ENCODE measurements around the gene ABCC4. TPM values are rescaled to one million over a fixed set of nuclear protein-coding genes. Genes with fewer than 3 reads are reported as not detected.

Gene ABCC4
- polyA plus RNA-seq, 2 donors, result 0.55 to 1.4 TPM

- H3K4me3 ChIP-seq (ENCODE audit: low read depth in 1 of 2, low read length in 2 of 2), result no peak overlapping the region
- H3K4me1 ChIP-seq (ENCODE audit: control insufficient read depth in 2 of 2, insufficient read depth in 2 of 2, low read length in 1 of 2), result no peaks in the 10 kb centered on the region
- H3K36me3 ChIP-seq (ENCODE audit: control insufficient read depth in 2 of 2, insufficient read depth in 2 of 2, low read length in 1 of 2), result no peaks in the 10 kb centered on the region
- no peaks in the 10 kb centered on the region for H3K9me3 ChIP-seq (ENCODE audit: control insufficient read depth in 2 of 2, insufficient read depth in 1 of 2, low read depth in 1 of 2, low read length in 1 of 2)
- 62 to 71% methylated on average over 7 of the region's 7 CpGs for WGBS, 2 donors
- no peak overlapping the region for H3K27ac ChIP-seq (ENCODE audit: low read depth in 2 of 2, low read length in 1 of 2)
- no peaks in the 10 kb centered on the region for H3K27me3 ChIP-seq (ENCODE audit: control insufficient read depth in 1 of 2, insufficient read depth in 2 of 2, low read length in 2 of 2)
Measured at GRCh38 chr13:95235974-95236373, 65.3 kb downstream of the ABCC4 start.

- no peaks in the 10 kb centered on the region for H3K9me3 ChIP-seq (ENCODE audit: control insufficient read depth in 2 of 2, insufficient read depth in 1 of 2, low read depth in 1 of 2, low read length in 1 of 2)
- H3K27ac ChIP-seq (ENCODE audit: low read depth in 2 of 2, low read length in 1 of 2), result no peak overlapping the region
- no peaks in the 10 kb centered on the region for H3K36me3 ChIP-seq (ENCODE audit: control insufficient read depth in 2 of 2, insufficient read depth in 2 of 2, low read length in 1 of 2)
- WGBS, 2 donors, result 65 to 74% methylated on average over 3 of the region's 3 CpGs
- H3K4me3 ChIP-seq (ENCODE audit: low read depth in 1 of 2, low read length in 2 of 2), result no peak overlapping the region
- H3K4me1 ChIP-seq (ENCODE audit: control insufficient read depth in 2 of 2, insufficient read depth in 2 of 2, low read length in 1 of 2), result no peaks in the 10 kb centered on the region
- no peaks in the 10 kb centered on the region for H3K27me3 ChIP-seq (ENCODE audit: control insufficient read depth in 1 of 2, insufficient read depth in 2 of 2, low read length in 2 of 2)
Measured at GRCh38 chr13:95235199-95235756, 66.0 kb downstream of the ABCC4 start.

GRCh38 chr13:95234242-95234641 is 67.0 kb downstream of the ABCC4 start:
- H3K4me1 ChIP-seq (ENCODE audit: control insufficient read depth in 2 of 2, insufficient read depth in 2 of 2, low read length in 1 of 2), result no peaks in the 10 kb centered on the region
- no peak overlapping the region for H3K27ac ChIP-seq (ENCODE audit: low read depth in 2 of 2, low read length in 1 of 2)
- H3K27me3 ChIP-seq (ENCODE audit: control insufficient read depth in 1 of 2, insufficient read depth in 2 of 2, low read length in 2 of 2), result no peaks in the 10 kb centered on the region
- H3K9me3 ChIP-seq (ENCODE audit: control insufficient read depth in 2 of 2, insufficient read depth in 1 of 2, low read depth in 1 of 2, low read length in 1 of 2), result no peaks in the 10 kb centered on the region
- no peak overlapping the region for H3K4me3 ChIP-seq (ENCODE audit: low read depth in 1 of 2, low read length in 2 of 2)
- H3K36me3 ChIP-seq (ENCODE audit: control insufficient read depth in 2 of 2, insufficient read depth in 2 of 2, low read length in 1 of 2), result no peaks in the 10 kb centered on the region
- 86 to 87% methylated on average over 2 of the region's 2 CpGs for WGBS, 2 donors

GRCh38 chr13:95233026-95233635 is 68.1 kb downstream of the ABCC4 start:
- Histone ChIP-seq H3K27me3 (ENCODE audit: control insufficient read depth in 1 of 2, insufficient read depth in 2 of 2, low read length in 2 of 2) (no peaks in the 10 kb centered on the region), H3K4me1 (ENCODE audit: control insufficient read depth in 2 of 2, insufficient read depth in 2 of 2, low read length in 1 of 2) (no peaks in the 10 kb centered on the region), H3K9me3 (ENCODE audit: control insufficient read depth in 2 of 2, insufficient read depth in 1 of 2, low read depth in 1 of 2, low read length in 1 of 2) (no peaks in the 10 kb centered on the region), H3K36me3 (ENCODE audit: control insufficient read depth in 2 of 2, insufficient read depth in 2 of 2, low read length in 1 of 2) (no peaks in the 10 kb centered on the region), H3K4me3 (ENCODE audit: low read depth in 1 of 2, low read length in 2 of 2) (no peak overlapping the region), H3K27ac (ENCODE audit: low read depth in 2 of 2, low read length in 1 of 2) (no peak overlapping the region)
- WGBS, 2 donors, result 83 to 86% methylated on average over 4 of the region's 4 CpGs

- Histone ChIP-seq H3K4me3 (ENCODE audit: low read depth in 1 of 2, low read length in 2 of 2) (no peak overlapping the region), H3K36me3 (ENCODE audit: control insufficient read depth in 2 of 2, insufficient read depth in 2 of 2, low read length in 1 of 2) (no peaks in the 10 kb centered on the region), H3K27me3 (ENCODE audit: control insufficient read depth in 1 of 2, insufficient read depth in 2 of 2, low read length in 2 of 2) (no peaks in the 10 kb centered on the region), H3K27ac (ENCODE audit: low read depth in 2 of 2, low read length in 1 of 2) (no peak overlapping the region), H3K9me3 (ENCODE audit: control insufficient read depth in 2 of 2, insufficient read depth in 1 of 2, low read depth in 1 of 2, low read length in 1 of 2) (no peaks in the 10 kb centered on the region), H3K4me1 (ENCODE audit: control insufficient read depth in 2 of 2, insufficient read depth in 2 of 2, low read length in 1 of 2) (peaks cover 0 to 2% of the 10 kb centered on the region in 2 donors)
- 68 to 69% methylated on average over 9 of the region's 9 CpGs for WGBS, 2 donors
Measured at GRCh38 chr13:95231393-95231792, 69.9 kb downstream of the ABCC4 start.

GRCh38 chr13:95229855-95230254 is 71.4 kb downstream of the ABCC4 start:
- WGBS, 2 donors, result 77 to 85% methylated on average over 3 of the region's 3 CpGs
- Histone ChIP-seq H3K9me3 (ENCODE audit: control insufficient read depth in 2 of 2, insufficient read depth in 1 of 2, low read depth in 1 of 2, low read length in 1 of 2) (no peaks in the 10 kb centered on the region), H3K4me3 (ENCODE audit: low read depth in 1 of 2, low read length in 2 of 2) (no peak overlapping the region), H3K27me3 (ENCODE audit: control insufficient read depth in 1 of 2, insufficient read depth in 2 of 2, low read length in 2 of 2) (no peaks in the 10 kb centered on the region), H3K27ac (ENCODE audit: low read depth in 2 of 2, low read length in 1 of 2) (no peak overlapping the region), H3K36me3 (ENCODE audit: control insufficient read depth in 2 of 2, insufficient read depth in 2 of 2, low read length in 1 of 2) (no peaks in the 10 kb centered on the region), H3K4me1 (ENCODE audit: control insufficient read depth in 2 of 2, insufficient read depth in 2 of 2, low read length in 1 of 2) (peaks cover 0 to 2% of the 10 kb centered on the region in 2 donors)

- WGBS, 2 donors, result 74 to 76% methylated on average over 5 of the region's 5 CpGs
Measured at GRCh38 chr13:95228130-95228529, 73.1 kb downstream of the ABCC4 start.

GRCh38 chr13:95226932-95227695 is 74.1 kb downstream of the ABCC4 start:
- Histone ChIP-seq H3K4me1 (ENCODE audit: control insufficient read depth in 2 of 2, insufficient read depth in 2 of 2, low read length in 1 of 2) (peaks cover 0 to 2% of the 10 kb centered on the region in 2 donors), H3K9me3 (ENCODE audit: control insufficient read depth in 2 of 2, insufficient read depth in 1 of 2, low read depth in 1 of 2, low read length in 1 of 2) (no peaks in the 10 kb centered on the region), H3K27me3 (ENCODE audit: control insufficient read depth in 1 of 2, insufficient read depth in 2 of 2, low read length in 2 of 2) (no peaks in the 10 kb centered on the region), H3K36me3 (ENCODE audit: control insufficient read depth in 2 of 2, insufficient read depth in 2 of 2, low read length in 1 of 2) (no peaks in the 10 kb centered on the region), H3K4me3 (ENCODE audit: low read depth in 1 of 2, low read length in 2 of 2) (no peak overlapping the region), H3K27ac (ENCODE audit: low read depth in 2 of 2, low read length in 1 of 2) (no peak overlapping the region)
- WGBS, 2 donors, result 49 to 50% methylated on average over 4 of the region's 4 CpGs

More at GRCh38 chr13:95228130-95228529, 73.1 kb downstream of the ABCC4 start:
- Histone ChIP-seq H3K27ac (ENCODE audit: low read depth in 2 of 2, low read length in 1 of 2) (no peak overlapping the region), H3K36me3 (ENCODE audit: control insufficient read depth in 2 of 2, insufficient read depth in 2 of 2, low read length in 1 of 2) (no peaks in the 10 kb centered on the region), H3K4me1 (ENCODE audit: control insufficient read depth in 2 of 2, insufficient read depth in 2 of 2, low read length in 1 of 2) (peaks cover 0 to 2% of the 10 kb centered on the region in 2 donors), H3K27me3 (ENCODE audit: control insufficient read depth in 1 of 2, insufficient read depth in 2 of 2, low read length in 2 of 2) (no peaks in the 10 kb centered on the region), H3K4me3 (ENCODE audit: low read depth in 1 of 2, low read length in 2 of 2) (no peak overlapping the region), H3K9me3 (ENCODE audit: control insufficient read depth in 2 of 2, insufficient read depth in 1 of 2, low read depth in 1 of 2, low read length in 1 of 2) (no peaks in the 10 kb centered on the region)

GRCh38 chr13:95226476-95226875 is 74.8 kb downstream of the ABCC4 start:
- 91 to 92% methylated on average over 5 of the region's 5 CpGs for WGBS, 2 donors
- Histone ChIP-seq H3K36me3 (ENCODE audit: control insufficient read depth in 2 of 2, insufficient read depth in 2 of 2, low read length in 1 of 2) (no peaks in the 10 kb centered on the region), H3K4me1 (ENCODE audit: control insufficient read depth in 2 of 2, insufficient read depth in 2 of 2, low read length in 1 of 2) (peaks cover 0 to 2% of the 10 kb centered on the region in 2 donors), H3K27me3 (ENCODE audit: control insufficient read depth in 1 of 2, insufficient read depth in 2 of 2, low read length in 2 of 2) (no peaks in the 10 kb centered on the region), H3K9me3 (ENCODE audit: control insufficient read depth in 2 of 2, insufficient read depth in 1 of 2, low read depth in 1 of 2, low read length in 1 of 2) (no peaks in the 10 kb centered on the region), H3K27ac (ENCODE audit: low read depth in 2 of 2, low read length in 1 of 2) (peak overlapping the region in 1 of 2 donors; percentile 15), H3K4me3 (ENCODE audit: low read depth in 1 of 2, low read length in 2 of 2) (no peak overlapping the region)

All from esophagus (tissue), 2 donors.